NCI-H748 treated with DMSO at 0.1 percent for 48 hours (cell line): Measurements from ENCODE around the gene CUL1.

ENCODE experiments used
- DNase-seq: peaks from one replicate; lab custom pipeline; 2025; lab: John Stamatoyannopoulos, UW

Gene CUL1

GRCh38 chr7:148698397-148699023 lies at the start of gene CUL1:
Gene CUL1, plus strand, starts transcription at chr7:148698903. Its CDS starts 31,220 bp downstream, at chr7:148730123.
- peak; percentile 8 for DNase-seq

- DNase-seq: no peak
Measured at GRCh38 chr7:148650232-148650858, 48.4 kb upstream of the CUL1 start.

- DNase-seq: no peak
Measured at GRCh38 chr7:148652773-148653172, 45.9 kb upstream of the CUL1 start.

- DNase-seq: no peak
Measured at GRCh38 chr7:148657929-148658328, 40.8 kb upstream of the CUL1 start.

- DNase-seq: no peak
Measured at GRCh38 chr7:148661471-148661870, 37.2 kb upstream of the CUL1 start.

- DNase-seq: no peak
Measured at GRCh38 chr7:148662646-148663045, 36.1 kb upstream of the CUL1 start.

- no peak for DNase-seq
Measured at GRCh38 chr7:148664324-148664723, 34.4 kb upstream of the CUL1 start.

- no peak for DNase-seq
Measured at GRCh38 chr7:148665221-148665620, 33.5 kb upstream of the CUL1 start.

GRCh38 chr7:148669927-148670326 lies 28.8 kb upstream of the CUL1 start:
- DNase-seq: no peak

- DNase-seq: no peak
Measured at GRCh38 chr7:148670374-148670773, 28.3 kb upstream of the CUL1 start.

- no peak for DNase-seq
Measured at GRCh38 chr7:148670807-148671206, 27.9 kb upstream of the CUL1 start.

GRCh38 chr7:148672041-148672440 lies 26.7 kb upstream of the CUL1 start:
- DNase-seq: no peak

- no peak for DNase-seq
Measured at GRCh38 chr7:148674689-148675088, 24.0 kb upstream of the CUL1 start.

- no peak for DNase-seq
Measured at GRCh38 chr7:148676291-148676690, 22.4 kb upstream of the CUL1 start.

- no peak for DNase-seq
Measured at GRCh38 chr7:148681821-148682220, 16.9 kb upstream of the CUL1 start.

GRCh38 chr7:148684289-148684830 lies 14.3 kb upstream of the CUL1 start:
- no peak for DNase-seq

GRCh38 chr7:148686312-148686937 lies 12.3 kb upstream of the CUL1 start:
- DNase-seq: no peak

GRCh38 chr7:148687555-148687954 lies 11.1 kb upstream of the CUL1 start:
- DNase-seq: no peak

- DNase-seq: no peak
Measured at GRCh38 chr7:148688526-148688925, 10.2 kb upstream of the CUL1 start.

GRCh38 chr7:148693651-148694050 lies 5.1 kb upstream of the CUL1 start:
- no peak for DNase-seq

GRCh38 chr7:148694631-148695030 lies 4.1 kb upstream of the CUL1 start:
- DNase-seq: no peak

- no peak for DNase-seq
Measured at GRCh38 chr7:148695953-148696352, 2.8 kb upstream of the CUL1 start.

GRCh38 chr7:148696787-148697186 lies 1.9 kb upstream of the CUL1 start:
- no peak for DNase-seq
